CD1c-positive myeloid dendritic cell (primary cell): ENCODE data around the gene OR10H2.
"Not testable (repeated sequence)": the region's sequence is repeated elsewhere in the genome, so short reads cannot be mapped to it uniquely, and the experiment has no call there.

Experiments
- DNase-seq: peaks from one replicate; pipeline ENCODE4 v3.0.0-alpha.2; 2016; ENCODE audit errors: extremely low spot score

Gene OR10H2, protein sequence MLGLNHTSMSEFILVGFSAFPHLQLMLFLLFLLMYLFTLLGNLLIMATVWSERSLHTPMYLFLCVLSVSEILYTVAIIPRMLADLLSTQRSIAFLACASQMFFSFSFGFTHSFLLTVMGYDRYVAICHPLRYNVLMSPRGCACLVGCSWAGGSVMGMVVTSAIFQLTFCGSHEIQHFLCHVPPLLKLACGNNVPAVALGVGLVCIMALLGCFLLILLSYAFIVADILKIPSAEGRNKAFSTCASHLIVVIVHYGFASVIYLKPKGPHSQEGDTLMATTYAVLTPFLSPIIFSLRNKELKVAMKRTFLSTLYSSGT

DNA sequence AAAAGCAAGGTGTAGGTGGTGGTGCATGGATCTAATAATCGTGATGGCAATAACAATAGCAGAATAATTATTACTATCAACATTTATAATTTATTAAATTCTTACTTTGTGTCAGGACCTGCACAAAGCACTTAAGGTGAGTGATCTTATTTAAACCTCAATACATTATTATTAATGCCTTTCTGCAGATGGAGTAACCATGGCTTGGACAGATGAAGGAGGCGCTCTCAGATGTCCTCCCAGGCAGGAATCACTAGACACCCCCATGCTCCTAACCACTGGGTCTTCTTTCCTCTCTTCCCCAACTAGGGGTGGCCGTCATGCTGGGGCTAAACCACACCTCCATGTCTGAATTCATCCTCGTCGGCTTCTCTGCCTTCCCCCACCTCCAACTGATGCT lies at the start of gene OR10H2:
OR10H2 (plus strand) TSS at position 301 of the 400 bp plus-strand sequence; CDS start at position 321, 20 bp downstream.
- no peak for DNase-seq

DNA sequence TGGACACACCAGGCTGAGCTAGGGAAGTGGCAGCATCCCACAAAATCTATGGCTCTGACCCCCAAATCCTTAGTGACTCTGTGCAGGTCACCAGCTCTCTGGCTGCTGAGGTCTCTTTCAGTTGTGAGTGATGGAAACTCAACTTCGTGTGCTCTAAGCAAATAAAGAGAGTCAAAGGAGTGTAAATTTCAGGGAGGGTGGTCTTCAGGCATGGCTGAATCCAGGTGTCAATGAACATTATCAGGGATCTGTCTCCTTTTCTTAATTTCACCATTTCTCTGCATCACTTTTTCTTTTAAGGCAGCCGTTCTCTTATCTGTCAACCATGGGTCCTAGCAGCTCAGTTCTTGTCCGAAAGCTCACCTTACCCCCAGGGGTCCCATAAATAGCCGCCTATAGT lies 48.7 kb upstream of the OR10H2 start:
- no peak for DNase-seq

DNA sequence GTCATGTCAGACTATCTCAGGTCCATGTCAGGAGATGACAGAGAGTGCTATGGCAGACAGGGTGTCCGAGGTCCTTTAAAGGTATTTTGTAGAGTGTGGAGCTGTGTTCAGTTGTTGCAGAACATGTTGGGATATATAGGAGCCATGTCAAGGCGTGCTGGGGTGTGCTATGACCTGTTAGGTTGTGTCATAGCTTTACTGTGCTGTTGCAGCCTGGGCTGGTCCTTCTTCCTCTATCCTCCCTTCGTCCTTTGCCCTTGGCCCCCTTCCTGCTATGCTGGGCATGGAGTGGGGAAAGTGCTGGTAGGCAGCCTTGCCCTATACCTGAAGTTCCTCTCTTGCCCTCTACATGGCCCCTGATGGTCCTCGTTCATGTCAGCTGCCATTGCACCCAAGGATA lies 48.0 kb upstream of the OR10H2 start:
- DNase-seq: not testable (repeated sequence)

- DNase-seq: no peak
Measured at GRCh38 chr19:15680478-15681322, 47.1 kb upstream of the OR10H2 start.

DNA sequence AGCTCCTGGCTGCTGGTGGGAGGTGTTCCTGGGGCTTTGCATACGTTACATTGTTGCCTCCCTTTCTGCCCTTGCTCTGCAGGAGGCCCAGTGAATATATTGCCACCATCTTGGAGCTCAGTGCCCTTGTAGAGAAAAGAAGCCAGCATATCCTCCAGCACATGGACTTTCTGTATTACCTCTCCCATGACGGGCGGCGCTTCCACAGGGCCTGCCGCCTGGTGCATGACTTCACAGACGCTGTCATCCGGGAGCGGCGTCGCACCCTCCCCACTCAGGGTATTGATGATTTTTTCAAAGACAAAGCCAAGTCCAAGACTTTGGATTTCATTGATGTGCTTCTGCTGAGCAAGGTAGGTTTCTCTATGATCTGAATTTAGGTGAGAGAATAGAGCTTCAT lies 44.4 kb upstream of the OR10H2 start:
- DNase-seq: no peak

DNA sequence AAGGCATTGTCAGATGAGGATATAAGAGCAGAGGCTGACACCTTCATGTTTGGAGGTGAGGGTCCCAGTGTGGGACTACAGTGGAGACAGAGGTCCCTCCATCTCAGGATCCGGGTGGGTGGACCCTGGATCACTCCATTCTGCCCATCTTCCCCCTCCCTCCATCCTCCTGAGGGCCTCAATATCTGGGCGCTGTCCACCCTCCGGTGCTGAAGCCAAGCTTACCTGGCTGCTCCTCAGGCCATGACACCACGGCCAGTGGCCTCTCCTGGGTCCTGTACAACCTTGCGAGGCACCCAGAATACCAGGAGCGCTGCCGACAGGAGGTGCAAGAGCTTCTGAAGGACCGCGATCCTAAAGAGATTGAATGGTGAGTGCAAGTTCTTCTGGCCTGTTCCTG lies 43.0 kb upstream of the OR10H2 start:
- no peak for DNase-seq

DNA sequence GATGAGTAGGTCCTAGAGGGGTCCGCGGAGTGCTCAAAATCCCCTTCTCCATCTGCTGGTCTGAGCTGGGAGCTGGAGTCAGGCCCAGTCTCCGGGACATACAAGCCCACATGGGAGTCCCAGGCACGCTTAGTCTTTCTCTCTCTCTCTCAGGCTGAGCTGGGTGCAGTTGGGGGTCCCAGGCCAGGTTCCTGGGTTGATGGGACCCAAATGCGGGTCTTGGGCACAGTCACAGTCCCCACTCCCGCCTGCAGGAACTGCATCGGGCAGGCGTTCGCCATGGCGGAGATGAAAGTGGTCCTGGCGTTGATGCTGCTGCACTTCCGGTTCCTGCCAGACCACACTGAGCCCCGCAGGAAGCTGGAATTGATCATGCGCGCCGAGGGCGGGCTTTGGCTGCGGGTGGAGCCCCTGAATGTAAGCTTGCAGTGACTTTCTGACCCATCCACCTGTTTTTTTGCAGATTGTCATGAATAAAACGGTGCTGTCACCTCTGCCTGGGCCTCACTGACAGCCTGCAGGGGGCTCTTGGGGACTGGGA lies 31.1 kb upstream of the OR10H2 start:
- no peak for DNase-seq

DNA sequence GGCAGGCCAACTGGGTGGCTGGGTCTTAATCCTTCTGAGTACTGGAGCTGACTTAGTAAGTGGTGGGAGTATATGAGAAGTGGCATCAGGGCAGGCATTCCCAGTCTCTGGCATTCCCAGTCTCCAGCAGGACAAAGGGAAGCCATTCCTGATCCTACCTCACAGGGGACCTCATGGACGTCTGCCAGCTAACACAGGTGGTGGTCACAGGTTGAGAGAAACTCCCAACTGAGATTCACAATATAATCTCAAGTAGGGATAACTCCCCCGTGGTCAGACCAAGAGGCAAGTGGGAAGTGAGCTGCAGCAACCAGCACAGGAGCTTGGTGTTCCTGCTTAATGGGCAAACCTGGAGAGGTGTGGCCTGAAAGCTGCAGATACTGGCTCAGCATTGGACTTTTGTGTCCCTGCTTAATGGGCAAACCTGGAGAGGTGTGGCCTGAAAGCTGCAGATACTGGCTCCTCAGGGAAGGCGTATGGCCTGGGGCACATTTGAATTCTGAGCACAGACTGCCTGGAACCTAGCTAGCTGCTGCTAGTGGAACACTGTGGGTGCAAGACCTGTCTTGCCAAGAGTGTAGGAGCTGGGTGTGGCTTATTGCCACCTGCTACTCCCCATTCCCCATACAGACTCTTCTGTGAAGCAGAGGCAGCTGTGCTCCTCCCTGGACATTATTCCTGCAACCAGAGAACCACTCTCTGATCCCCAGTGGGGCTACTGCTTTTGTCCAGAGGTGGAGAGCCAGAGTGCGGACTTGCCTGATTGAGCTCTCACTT lies 25.9 kb upstream of the OR10H2 start:
- no peak for DNase-seq

- peak; percentile 72 for DNase-seq
Measured at GRCh38 chr19:15702534-15702930, 25.3 kb upstream of the OR10H2 start.

GRCh38 chr19:15714638-15715037 lies 13.2 kb upstream of the OR10H2 start:
- DNase-seq: no peak

GRCh38 chr19:15715642-15716041 lies 12.2 kb upstream of the OR10H2 start:
- no peak for DNase-seq

DNA sequence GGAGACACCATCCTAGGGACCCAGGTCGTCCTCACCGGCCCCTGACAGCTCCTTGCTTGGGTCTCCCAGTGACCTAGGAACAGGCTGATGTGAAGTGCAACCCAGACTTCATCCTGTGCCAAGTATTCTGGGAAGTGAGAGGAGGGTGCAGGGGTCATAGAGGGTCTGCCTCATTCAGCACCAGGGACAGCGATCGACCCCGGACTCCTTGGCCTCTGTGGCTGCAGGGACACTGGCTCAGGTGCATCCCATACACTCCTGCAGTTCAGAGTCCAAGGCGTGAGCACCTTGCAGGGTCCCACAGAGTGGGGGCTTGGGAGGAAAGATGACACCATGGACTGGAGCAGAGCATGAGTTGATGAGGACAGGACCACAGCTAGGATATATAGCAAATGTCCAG lies 10.0 kb upstream of the OR10H2 start:
- DNase-seq: no peak

- no peak for DNase-seq
Measured at GRCh38 chr19:15721268-15721667, 6.6 kb upstream of the OR10H2 start.

- no peak for DNase-seq
Measured at GRCh38 chr19:15722956-15723355, 4.9 kb upstream of the OR10H2 start.

- DNase-seq: no peak
Measured at GRCh38 chr19:15730538-15730937, 2.7 kb downstream of the OR10H2 start.

GRCh38 chr19:15732388-15732787 lies 4.6 kb downstream of the OR10H2 start:
- DNase-seq: no peak

GRCh38 chr19:15733895-15734294 lies 6.1 kb downstream of the OR10H2 start:
- DNase-seq: no peak

DNA sequence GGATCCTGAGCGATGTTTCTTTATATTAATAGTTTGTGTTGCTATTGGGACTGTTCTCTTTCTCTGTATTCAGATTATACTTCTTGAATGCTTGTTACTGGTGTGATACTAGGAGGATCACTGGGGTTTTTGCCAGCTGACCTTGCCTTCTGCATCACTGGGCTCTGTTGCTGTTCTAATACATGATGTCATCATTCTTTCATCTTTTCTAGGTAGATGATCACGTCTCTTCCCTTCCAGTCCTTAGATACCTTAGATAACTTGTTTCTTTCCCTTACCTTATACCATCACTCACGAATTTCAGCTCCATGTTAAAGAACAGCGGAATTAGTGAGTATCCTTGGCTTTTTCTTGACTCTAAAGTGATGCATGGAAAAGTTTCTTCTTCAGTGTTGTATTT lies 9.9 kb downstream of the OR10H2 start, which contains the start of gene OR10H3:
OR10H3 (plus strand) TSS at position 264 of the 400 bp plus-strand sequence. CDS start 3,408 bp downstream, outside the sequence.
- DNase-seq: no peak

DNA sequence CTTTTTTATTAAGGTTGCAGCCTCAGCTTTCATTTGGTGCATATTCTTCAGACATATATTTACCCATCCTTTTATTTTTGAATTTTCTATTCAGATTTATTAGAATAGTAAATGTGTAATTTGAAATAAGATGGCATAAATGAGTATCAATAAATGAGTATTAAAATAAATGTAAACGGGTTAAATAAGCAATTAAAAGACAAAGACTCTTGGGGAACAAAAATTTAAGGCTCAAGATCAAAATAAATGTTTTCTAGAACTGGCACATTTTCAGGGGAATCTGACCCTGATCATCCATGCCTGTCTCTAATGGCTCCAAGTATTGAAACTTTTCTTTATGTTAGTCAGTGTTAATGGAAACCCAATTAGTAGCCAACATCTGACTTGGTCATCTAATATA lies 13.0 kb downstream of the OR10H2 start:
- no peak for DNase-seq

- no peak for DNase-seq
Measured at GRCh38 chr19:15748239-15748638, 20.4 kb downstream of the OR10H2 start.

DNA sequence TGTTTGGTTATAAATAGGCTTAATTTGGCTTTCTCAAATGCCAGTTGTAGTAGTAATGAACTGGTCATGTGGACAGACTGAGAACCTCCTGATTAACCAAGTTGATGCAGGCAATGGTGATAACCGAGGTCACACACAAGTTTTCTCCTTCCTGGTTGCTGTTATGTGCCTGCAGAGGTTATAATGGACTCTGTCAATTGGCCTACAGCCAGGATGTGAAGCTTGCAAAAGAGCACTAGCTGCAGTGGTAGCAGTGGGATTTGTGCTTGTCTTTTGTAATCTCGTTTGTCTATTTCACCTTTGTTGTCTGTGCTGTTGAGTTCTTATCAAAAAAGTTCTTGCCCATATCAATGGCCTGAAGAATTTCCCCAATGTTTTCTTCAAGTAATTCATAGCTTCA lies 30.6 kb downstream of the OR10H2 start:
- no peak for DNase-seq
